MG63 (cell line): ENCODE results near the gene S1PR4. TPM values are rescaled to one million over a fixed set of nuclear protein-coding genes. Genes with fewer than 3 reads are reported as not detected.
"Not testable (repeated sequence)": the region's sequence is repeated elsewhere in the genome, so short reads cannot be mapped to it uniquely, and the experiment has no call there.

Experiments used
- DNase-seq: peaks from one replicate; pipeline ENCODE4 v3.0.0-alpha.2; 2020
- H3K27me3 ChIP-seq: fragments of 250-450 bp; sonication (Bioruptor Pico); 2 replicates; pipeline ENCODE4 v1.5.1; 2020; ENCODE audit warnings: mild to moderate bottlenecking, moderate library complexity
- H3K36me3 ChIP-seq: fragments of 250-450 bp; sonication (Bioruptor Pico); 2 replicates; pipeline ENCODE4 v1.5.1; 2020; ENCODE audit warnings: mild to moderate bottlenecking, moderate library complexity
- H3K4me3 ChIP-seq: fragments of 250-450 bp; sonication (Bioruptor Pico); 2 replicates; pipeline ENCODE4 v1.5.1; 2020; ENCODE audit warnings: mild to moderate bottlenecking, moderate library complexity
- H3K9me3 ChIP-seq: fragments of 250-450 bp; sonication (Bioruptor Pico); 2 replicates; pipeline ENCODE4 v1.5.1; 2020; ENCODE audit warnings: mild to moderate bottlenecking, moderate library complexity
- total RNA-seq: library from RNA; depleted of rRNA; stranded (reverse); fragments of >200 nt; shearing (Covaris generic); gene quantifications from 2 replicates; pipeline ENCODE4 v1.2.3, GENCODE V29; 2014; ENCODE audit warnings: low replicate concordance

Gene S1PR4
- total RNA-seq, 1 experiment from 2014 or later = not detected

GRCh38 chr19:3187662-3188511, 9.3 kb downstream of the S1PR4 start:
- H3K27me3 ChIP-seq = no peaks in the 10 kb centered on the region
- no peak for DNase-seq
- H3K4me3 ChIP-seq = no peak overlapping the region
- peaks cover 3% of the 10 kb centered on the region; the same call in 1 of the 2 replicates for H3K36me3 ChIP-seq
- H3K9me3 ChIP-seq = no peaks in the 10 kb centered on the region

- H3K9me3 ChIP-seq = no peaks in the 10 kb centered on the region
- H3K27me3 ChIP-seq = no peaks in the 10 kb centered on the region
- no peak overlapping the region for H3K4me3 ChIP-seq
- peaks cover 3% of the 10 kb centered on the region; the same call in 1 of the 2 replicates for H3K36me3 ChIP-seq
- no peak for DNase-seq
Observed at GRCh38 chr19:3188627-3189596, 10.3 kb downstream of the S1PR4 start.

- no peaks in the 10 kb centered on the region for H3K9me3 ChIP-seq
- peaks cover 3% of the 10 kb centered on the region; the same call in 1 of the 2 replicates for H3K36me3 ChIP-seq
- DNase-seq = no peak
- H3K27me3 ChIP-seq = no peaks in the 10 kb centered on the region
- H3K4me3 ChIP-seq = no peak overlapping the region
Observed at GRCh38 chr19:3189702-3190469, 11.3 kb downstream of the S1PR4 start.

- Histone ChIP-seq H3K9me3 (no peaks in the 10 kb centered on the region), H3K27me3 (no peaks in the 10 kb centered on the region), H3K4me3 (no peak overlapping the region), H3K36me3 (peaks cover 3% of the 10 kb centered on the region; the same call in 1 of the 2 replicates)
- DNase-seq = no peak
Observed at GRCh38 chr19:3190470-3190770, 11.9 kb downstream of the S1PR4 start.

- Histone ChIP-seq H3K9me3 (no peaks in the 10 kb centered on the region), H3K27me3 (no peaks in the 10 kb centered on the region), H3K36me3 (peaks cover 3% of the 10 kb centered on the region; the same call in 1 of the 2 replicates), H3K4me3 (no peak overlapping the region)
- no peak for DNase-seq
Observed at GRCh38 chr19:3190921-3191805, 12.6 kb downstream of the S1PR4 start.

- not testable (repeated sequence) for DNase-seq, H3K27me3 ChIP-seq, H3K4me3 ChIP-seq, H3K36me3 ChIP-seq, H3K9me3 ChIP-seq
Observed at GRCh38 chr19:3191806-3192104, 13.2 kb downstream of the S1PR4 start.

GRCh38 chr19:3192228-3192635, 13.7 kb downstream of the S1PR4 start:
- DNase-seq = no peak
- Histone ChIP-seq H3K4me3 (no peak overlapping the region), H3K27me3 (no peaks in the 10 kb centered on the region), H3K36me3 (peaks cover 3% of the 10 kb centered on the region; the same call in 1 of the 2 replicates), H3K9me3 (no peaks in the 10 kb centered on the region)

- Histone ChIP-seq H3K27me3 (no peaks in the 10 kb centered on the region), H3K4me3 (no peak overlapping the region), H3K9me3 (no peaks in the 10 kb centered on the region), H3K36me3 (no peaks in the 10 kb centered on the region; the same call in 1 of the 2 replicates)
- no peak for DNase-seq
Observed at GRCh38 chr19:3192684-3193083, 14.1 kb downstream of the S1PR4 start.

GRCh38 chr19:3193256-3194105, 14.9 kb downstream of the S1PR4 start:
- Histone ChIP-seq H3K4me3 (no peak overlapping the region), H3K27me3 (no peaks in the 10 kb centered on the region), H3K9me3 (no peaks in the 10 kb centered on the region), H3K36me3 (no peaks in the 10 kb centered on the region; the same call in 1 of the 2 replicates)
- no peak for DNase-seq

GRCh38 chr19:3194106-3195087, 15.8 kb downstream of the S1PR4 start:
- Histone ChIP-seq H3K27me3 (no peaks in the 10 kb centered on the region), H3K4me3 (no peak overlapping the region), H3K9me3 (no peaks in the 10 kb centered on the region), H3K36me3 (no peaks in the 10 kb centered on the region)
- DNase-seq = no peak

- no peaks in the 10 kb centered on the region for H3K36me3 ChIP-seq
- no peaks in the 10 kb centered on the region for H3K9me3 ChIP-seq
- DNase-seq = no peak
- no peak overlapping the region for H3K4me3 ChIP-seq
- no peaks in the 10 kb centered on the region for H3K27me3 ChIP-seq
Observed at GRCh38 chr19:3196064-3196932, 17.7 kb downstream of the S1PR4 start.

- Histone ChIP-seq H3K9me3 (no peaks in the 10 kb centered on the region), H3K4me3 (no peak overlapping the region), H3K36me3 (no peaks in the 10 kb centered on the region), H3K27me3 (no peaks in the 10 kb centered on the region)
- DNase-seq = no peak
Observed at GRCh38 chr19:3196933-3197205, 18.3 kb downstream of the S1PR4 start.

GRCh38 chr19:3198901-3199700, 20.5 kb downstream of the S1PR4 start:
- no peaks in the 10 kb centered on the region for H3K36me3 ChIP-seq
- H3K4me3 ChIP-seq = no peak overlapping the region
- no peaks in the 10 kb centered on the region for H3K9me3 ChIP-seq
- H3K27me3 ChIP-seq = no peaks in the 10 kb centered on the region
- no peak for DNase-seq
